ENCODE results near the gene PROX2. TPM values are rescaled to one million over a fixed set of nuclear protein-coding genes. Genes with fewer than 3 reads are reported as not detected.

Gene PROX2
- total RNA-seq, 1 experiment from 2014 or later = not detected

DNA sequence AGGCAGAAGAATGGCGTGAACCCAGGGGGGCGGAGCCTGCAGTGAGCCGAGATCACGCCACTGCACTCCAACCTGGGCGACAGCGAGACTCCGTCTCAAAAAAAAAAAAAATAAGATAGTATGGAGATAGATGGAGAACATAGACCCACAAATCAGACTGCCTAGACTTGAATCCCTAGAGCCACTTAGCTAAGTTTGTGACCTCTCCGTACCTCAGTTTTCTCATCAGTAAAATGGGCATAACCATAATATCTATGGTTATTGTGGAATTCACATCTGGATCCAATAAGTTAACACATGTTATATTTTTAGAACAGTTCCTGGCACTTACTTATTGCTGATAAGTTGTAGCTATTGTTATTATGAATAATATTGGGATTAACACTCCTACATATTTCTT lies 7.2 kb downstream of the PROX2 start:
- BruUV-seq (replicated peaks) = no TSS peak
- no peaks in the 10 kb centered on the region for H3K4me1 ChIP-seq (ENCODE audit: insufficient read depth, low read length)
- no peak overlapping the region for H3K27ac ChIP-seq (ENCODE audit: low read length)
- no peaks in the 10 kb centered on the region for H3K79me2 ChIP-seq (ENCODE audit: low read length)
- DNase-seq = no peak
- H3K36me3 ChIP-seq (ENCODE audit: low read depth, low read length) = no peaks in the 10 kb centered on the region
- H4K20me1 ChIP-seq (ENCODE audit: low read length) = no peaks in the 10 kb centered on the region
- no peaks in the 10 kb centered on the region for H3K9me3 ChIP-seq (ENCODE audit: low read length)
- H2AFZ ChIP-seq (ENCODE audit: low read length) = no peak overlapping the region
- no peaks in the 10 kb centered on the region for H3F3A ChIP-seq (ENCODE audit: low read length, unreplicated experiment)
- CTCF ChIA-PET = interaction anchor here (0.6 kb wide), 1 partner anchor 9 kb away, joined by 4 read pairs; no protein-coding TSS in a partner anchor
- POLR2A ChIA-PET (ENCODE audit: unreplicated experiment) = no interaction called here
- TF ChIP-seq, protein P1, sequence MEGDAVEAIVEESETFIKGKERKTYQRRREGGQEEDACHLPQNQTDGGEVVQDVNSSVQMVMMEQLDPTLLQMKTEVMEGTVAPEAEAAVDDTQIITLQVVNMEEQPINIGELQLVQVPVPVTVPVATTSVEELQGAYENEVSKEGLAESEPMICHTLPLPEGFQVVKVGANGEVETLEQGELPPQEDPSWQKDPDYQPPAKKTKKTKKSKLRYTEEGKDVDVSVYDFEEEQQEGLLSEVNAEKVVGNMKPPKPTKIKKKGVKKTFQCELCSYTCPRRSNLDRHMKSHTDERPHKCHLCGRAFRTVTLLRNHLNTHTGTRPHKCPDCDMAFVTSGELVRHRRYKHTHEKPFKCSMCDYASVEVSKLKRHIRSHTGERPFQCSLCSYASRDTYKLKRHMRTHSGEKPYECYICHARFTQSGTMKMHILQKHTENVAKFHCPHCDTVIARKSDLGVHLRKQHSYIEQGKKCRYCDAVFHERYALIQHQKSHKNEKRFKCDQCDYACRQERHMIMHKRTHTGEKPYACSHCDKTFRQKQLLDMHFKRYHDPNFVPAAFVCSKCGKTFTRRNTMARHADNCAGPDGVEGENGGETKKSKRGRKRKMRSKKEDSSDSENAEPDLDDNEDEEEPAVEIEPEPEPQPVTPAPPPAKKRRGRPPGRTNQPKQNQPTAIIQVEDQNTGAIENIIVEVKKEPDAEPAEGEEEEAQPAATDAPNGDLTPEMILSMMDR (conservative IDR thresholded peaks at IDR 0.05; ENCODE audit: low read depth, low read length) = no peak
- no peak for TF ChIP-seq EZH2 (IDR thresholded peaks at IDR 0.05; ENCODE audit: low read length, unreplicated experiment)
- no peak for TF ChIP-seq EZH2phosphoT487 (IDR thresholded peaks at IDR 0.05; ENCODE audit: borderline replicate concordance, low read length)
- H3K4me3 ChIP-seq (ENCODE audit: low read length) = no peak overlapping the region
- ATAC-seq = no peak
- H3K27me3 ChIP-seq (ENCODE audit: low read length) = peaks cover 11% of the 10 kb centered on the region
- no peak overlapping the region for H3K9ac ChIP-seq (ENCODE audit: low read length)
- no peak overlapping the region for H3K4me2 ChIP-seq (ENCODE audit: low read length)
- intact Hi-C loops (cut with micrococcal nuclease) = no loop called here
- H3K9me2 ChIP-seq (replicated peaks; ENCODE audit: low read length) = no peaks in the 10 kb centered on the region

GRCh38 chr14:74867673-74868072 lies 8.3 kb downstream of the PROX2 start:
- intact Hi-C loops (cut with micrococcal nuclease) = no loop called here
- Histone ChIP-seq H3K27me3 (ENCODE audit: low read length) (peaks cover 11% of the 10 kb centered on the region), H3K9me2 (replicated peaks; ENCODE audit: low read length) (no peaks in the 10 kb centered on the region), H2AFZ (ENCODE audit: low read length) (no peak overlapping the region), H3K9ac (ENCODE audit: low read length) (no peak overlapping the region), H3K79me2 (ENCODE audit: low read length) (no peaks in the 10 kb centered on the region), H3K27ac (ENCODE audit: low read length) (no peak overlapping the region), H3F3A (ENCODE audit: low read length, unreplicated experiment) (no peaks in the 10 kb centered on the region), H3K4me1 (ENCODE audit: insufficient read depth, low read length) (no peaks in the 10 kb centered on the region), H3K4me3 (ENCODE audit: low read length) (no peak overlapping the region), H3K9me3 (ENCODE audit: low read length) (no peaks in the 10 kb centered on the region), H3K36me3 (ENCODE audit: low read depth, low read length) (no peaks in the 10 kb centered on the region), H4K20me1 (ENCODE audit: low read length) (no peaks in the 10 kb centered on the region), H3K4me2 (ENCODE audit: low read length) (no peak overlapping the region)
- POLR2A ChIA-PET (ENCODE audit: unreplicated experiment) = no interaction called here
- no peak for DNase-seq
- TF ChIP-seq EZH2 (IDR thresholded peaks at IDR 0.05; ENCODE audit: low read length, unreplicated experiment) = no peak
- TF ChIP-seq, protein P1 (conservative IDR thresholded peaks at IDR 0.05; ENCODE audit: low read depth, low read length) = no peak
- no peak for TF ChIP-seq EZH2phosphoT487 (IDR thresholded peaks at IDR 0.05; ENCODE audit: borderline replicate concordance, low read length)
- CTCF ChIA-PET = no interaction called here
- ATAC-seq = no peak
- BruUV-seq (replicated peaks) = no TSS peak

- intact Hi-C loops (cut with micrococcal nuclease) = no loop called here
- Histone ChIP-seq H3K4me2 (ENCODE audit: low read length) (no peak overlapping the region), H3K4me1 (ENCODE audit: insufficient read depth, low read length) (no peaks in the 10 kb centered on the region), H3K27me3 (ENCODE audit: low read length) (peaks cover 11% of the 10 kb centered on the region), H3K9ac (ENCODE audit: low read length) (no peak overlapping the region), H3K79me2 (ENCODE audit: low read length) (no peaks in the 10 kb centered on the region), H4K20me1 (ENCODE audit: low read length) (no peaks in the 10 kb centered on the region), H3F3A (ENCODE audit: low read length, unreplicated experiment) (no peaks in the 10 kb centered on the region), H3K9me2 (replicated peaks; ENCODE audit: low read length) (no peaks in the 10 kb centered on the region), H3K9me3 (ENCODE audit: low read length) (no peaks in the 10 kb centered on the region), H2AFZ (ENCODE audit: low read length) (no peak overlapping the region), H3K27ac (ENCODE audit: low read length) (no peak overlapping the region), H3K36me3 (ENCODE audit: low read depth, low read length) (no peaks in the 10 kb centered on the region), H3K4me3 (ENCODE audit: low read length) (no peak overlapping the region)
- ChIA-PET POLR2A (ENCODE audit: unreplicated experiment) (no interaction called here), CTCF (no interaction called here)
- DNase-seq (no peak), ATAC-seq (no peak)
- TF ChIP-seq EZH2phosphoT487 (IDR thresholded peaks at IDR 0.05; ENCODE audit: borderline replicate concordance, low read length) (no peak), EZH2 (IDR thresholded peaks at IDR 0.05; ENCODE audit: low read length, unreplicated experiment) (no peak)
- TF ChIP-seq, protein P1 (conservative IDR thresholded peaks at IDR 0.05; ENCODE audit: low read depth, low read length) = no peak
- no TSS peak for BruUV-seq (replicated peaks)
Observed at GRCh38 chr14:74866708-74867389, 9.1 kb downstream of the PROX2 start.
